ENCODE measurements around the gene PRKRA. TPM values are rescaled to one million over a fixed set of nuclear protein-coding genes. Genes with fewer than 3 reads are reported as not detected.
"Not testable (repeated sequence)": the region's sequence is repeated elsewhere in the genome, so short reads cannot be mapped to it uniquely, and the experiment has no call there.

Gene PRKRA
- total and polyA plus RNA-seq, 2 of the 8 experiments (the other 6 are each of a cell fraction or from before 2014, with no cell fraction given), result 25.4 to 60.4 TPM

GRCh38 chr2:178412453-178412852 lies 38.5 kb downstream of the PRKRA start:
- H3K18ac ChIP-seq (ENCODE audit: extremely low read depth, low read length); H4K20me1 ChIP-seq (replicated peaks in 1 of 2; ENCODE audit: control insufficient read depth in 1 of 2, insufficient read depth in 2 of 2, low read length in 2 of 2); H4K5ac ChIP-seq (ENCODE audit: insufficient read length, low read depth, low read length); H3K4ac ChIP-seq (replicated peaks; ENCODE audit: insufficient read length, low read depth, low read length); H3K9me3 ChIP-seq (ENCODE audit: insufficient read depth in 2 of 2, low read depth in 1 of 2, low read length in 1 of 2); H2AK5ac ChIP-seq (ENCODE audit: low read depth, low read length); H3K36me3 ChIP-seq (ENCODE audit: control insufficient read depth in 2 of 4, insufficient read depth in 4 of 4, low read length in 3 of 4); H3K56ac ChIP-seq (replicated peaks; ENCODE audit: insufficient read length, low read depth, low read length); H2AFZ ChIP-seq (ENCODE audit: low read length); H3K4me1 ChIP-seq (replicated peaks in 1 of 4; ENCODE audit: control insufficient read depth in 3 of 4, insufficient read depth in 4 of 4, low read length in 3 of 4); H3K79me2 ChIP-seq (ENCODE audit: control insufficient read depth in 1 of 2, insufficient read depth in 2 of 2, low read length in 2 of 2); FAIRE-seq; H2BK15ac ChIP-seq (ENCODE audit: low read length); H3K23ac ChIP-seq (ENCODE audit: insufficient read length); H3K4me3 ChIP-seq (ENCODE audit: extremely low read depth in 1 of 4, insufficient read depth in 2 of 4, low read depth in 3 of 4, low read length in 4 of 4); H3K23me2 ChIP-seq (ENCODE audit: low read depth, low read length); H3K9ac ChIP-seq (replicated peaks in 1 of 4; ENCODE audit: extremely low read depth in 1 of 4, low read depth in 3 of 4, low read length in 3 of 4); H3K4me2 ChIP-seq (ENCODE audit: insufficient read depth in 1 of 2, low read depth in 2 of 2, low read length in 2 of 2); H3K14ac ChIP-seq (ENCODE audit: insufficient read length); H4K91ac ChIP-seq (replicated peaks; ENCODE audit: insufficient read length, low read length); H2BK5ac ChIP-seq (ENCODE audit: low read depth, low read length); H4K8ac ChIP-seq (ENCODE audit: extremely low read depth, insufficient read depth, low read length); H3K27ac ChIP-seq (ENCODE audit: low read depth, low read length); H3K79me1 ChIP-seq (ENCODE audit: low read depth, low read length); H2BK12ac ChIP-seq (ENCODE audit: low read depth, low read length); H2BK120ac ChIP-seq (replicated peaks; ENCODE audit: low read depth, low read length); H3K27me3 ChIP-seq (replicated peaks in 1 of 4; ENCODE audit: control insufficient read depth in 3 of 4, extremely low read depth in 1 of 4, insufficient read depth in 3 of 4, low read length in 3 of 4); H2BK20ac ChIP-seq (ENCODE audit: low read length); DNase-seq (ENCODE audit: low read depth in 1 of 2, low spot score in 2 of 2): not testable (repeated sequence)
- 93% methylated on average over 8 of the region's 8 CpGs; no CpG with 5 or more reads in 1 of the 2 experiments for WGBS, 2 experiments (ENCODE audit: extremely low coverage in 1 of 2, insufficient coverage in 1 of 2, insufficient read length in 1 of 2, insufficient replicate concordance in 2 of 2, low coverage in 1 of 2, low lambda C conversion rate in 2 of 2, missing lambda C conversion rate in 1 of 2)
- POLR2A ChIA-PET (ENCODE audit: partially characterized antibody), result interaction anchor here (1.8 to 3.2 kb wide), 4 partner anchors 10 to 300 kb away, joined by 8 to 30 read pairs (median 14); partner anchors contain the start of genes PJVK, PRKRA and RBM45
- CTCF ChIA-PET (ENCODE audit: partially characterized antibody), result interaction anchor here (1.0 to 7.9 kb wide), 13 partner anchors 8 to 303 kb away, joined by 3 to 64 read pairs (median 11); partner anchors contain the start of gene RBM45

Data from H1 (cell line).